ENCODE results near the gene LRRC17.
A peak's percentile ranks its signal among the peaks of the same experiment; 100 is the strongest.

The LRRC17 gene

DNA sequence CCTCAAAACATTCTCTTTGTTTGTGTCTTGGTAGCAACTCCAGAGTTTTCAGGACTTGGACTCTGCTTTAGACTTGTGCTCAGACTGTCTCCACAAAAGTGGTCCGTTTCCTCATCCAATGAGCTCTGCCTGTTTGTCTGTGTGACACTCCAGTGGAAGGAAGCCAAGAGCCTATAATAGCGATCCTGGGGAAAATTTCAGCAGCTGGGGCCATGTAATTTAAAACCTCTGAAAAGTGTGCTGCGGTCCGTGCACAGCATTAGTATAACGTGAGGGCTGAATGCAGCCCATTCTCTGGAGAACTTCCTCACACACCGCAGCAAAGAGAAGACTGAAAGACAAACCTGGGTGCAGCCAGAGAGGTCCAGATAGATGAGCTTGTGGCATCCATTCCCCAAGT, at the start of gene LRRC17:
TSS of gene LRRC17 (plus strand) at position 259 of the 400 bp plus-strand sequence. CDS start 20,914 bp downstream, outside the sequence.
- peaks cover 0 to 6% of the 10 kb centered on the region in 2 donors for H3K4me1 ChIP-seq (ENCODE audit: control insufficient read depth in 1 of 2, insufficient read depth in 2 of 2, low read length in 2 of 2)
- no peaks in the 10 kb centered on the region for H3K27me3 ChIP-seq (ENCODE audit: low read depth, low read length)
- no peaks in the 10 kb centered on the region for H3K9me3 ChIP-seq (ENCODE audit: control insufficient read depth in 1 of 2, low read length in 2 of 2)
- H3K36me3 ChIP-seq (ENCODE audit: control insufficient read depth in 1 of 2, insufficient read depth in 2 of 2, low read length in 2 of 2): no peaks in the 10 kb centered on the region
- no peak within 1 kb of the TSS for H3K27ac ChIP-seq (ENCODE audit: low read length)
- peak within 1 kb of the TSS; percentile 38 to 46 for H3K4me3 ChIP-seq (ENCODE audit: low read depth in 1 of 2, low read length in 2 of 2)

- Histone ChIP-seq H3K27ac (ENCODE audit: low read length) (no peak overlapping the region), H3K36me3 (ENCODE audit: control insufficient read depth in 1 of 2, insufficient read depth in 2 of 2, low read length in 2 of 2) (no peaks in the 10 kb centered on the region), H3K4me3 (ENCODE audit: low read depth in 1 of 2, low read length in 2 of 2) (no peak overlapping the region), H3K27me3 (ENCODE audit: low read depth, low read length) (no peaks in the 10 kb centered on the region), H3K4me1 (ENCODE audit: control insufficient read depth in 1 of 2, insufficient read depth in 2 of 2, low read length in 2 of 2) (peaks cover under 1 to 5% of the 10 kb centered on the region in 2 donors), H3K9me3 (ENCODE audit: control insufficient read depth in 1 of 2, low read length in 2 of 2) (no peaks in the 10 kb centered on the region)
Observed at GRCh38 chr7:102864958-102865357, 47.8 kb upstream of the LRRC17 start.

GRCh38 chr7:102866535-102867215, 46.1 kb upstream of the LRRC17 start:
- Histone ChIP-seq H3K36me3 (ENCODE audit: control insufficient read depth in 1 of 2, insufficient read depth in 2 of 2, low read length in 2 of 2) (peaks cover 0 to 2% of the 10 kb centered on the region in 2 donors), H3K4me3 (ENCODE audit: low read depth in 1 of 2, low read length in 2 of 2) (no peak overlapping the region), H3K4me1 (ENCODE audit: control insufficient read depth in 1 of 2, insufficient read depth in 2 of 2, low read length in 2 of 2) (no peaks in the 10 kb centered on the region), H3K27me3 (ENCODE audit: low read depth, low read length) (no peaks in the 10 kb centered on the region), H3K9me3 (ENCODE audit: control insufficient read depth in 1 of 2, low read length in 2 of 2) (no peaks in the 10 kb centered on the region), H3K27ac (ENCODE audit: low read length) (no peak overlapping the region)

DNA sequence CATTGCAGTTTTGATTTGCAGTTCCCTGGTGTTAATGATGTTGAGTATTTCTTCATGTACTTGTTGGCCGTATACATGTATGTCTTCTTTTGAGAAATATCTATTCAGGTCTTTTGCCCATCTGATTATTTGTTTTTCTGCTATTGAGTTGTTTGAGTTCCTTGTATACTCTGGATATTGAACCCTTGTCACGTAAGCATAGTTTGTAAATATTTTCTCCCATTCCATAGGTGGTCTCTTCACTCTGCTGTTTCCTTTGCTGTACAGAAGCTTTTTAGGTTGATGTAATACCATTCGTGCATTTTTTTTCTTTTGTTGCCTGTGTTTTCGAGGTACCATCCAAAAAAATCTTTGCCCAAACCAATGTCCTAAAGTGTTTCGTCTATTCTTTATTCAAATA, 43.6 kb upstream of the LRRC17 start:
- H3K36me3 ChIP-seq (ENCODE audit: control insufficient read depth in 1 of 2, insufficient read depth in 2 of 2, low read length in 2 of 2): peaks cover 0 to 20% of the 10 kb centered on the region in 2 donors
- no peaks in the 10 kb centered on the region for H3K9me3 ChIP-seq (ENCODE audit: control insufficient read depth in 1 of 2, low read length in 2 of 2)
- H3K27me3 ChIP-seq (ENCODE audit: low read depth, low read length): no peaks in the 10 kb centered on the region
- no peak overlapping the region for H3K4me3 ChIP-seq (ENCODE audit: low read depth in 1 of 2, low read length in 2 of 2)
- H3K27ac ChIP-seq (ENCODE audit: low read length): no peak overlapping the region
- no peaks in the 10 kb centered on the region for H3K4me1 ChIP-seq (ENCODE audit: control insufficient read depth in 1 of 2, insufficient read depth in 2 of 2, low read length in 2 of 2)

DNA sequence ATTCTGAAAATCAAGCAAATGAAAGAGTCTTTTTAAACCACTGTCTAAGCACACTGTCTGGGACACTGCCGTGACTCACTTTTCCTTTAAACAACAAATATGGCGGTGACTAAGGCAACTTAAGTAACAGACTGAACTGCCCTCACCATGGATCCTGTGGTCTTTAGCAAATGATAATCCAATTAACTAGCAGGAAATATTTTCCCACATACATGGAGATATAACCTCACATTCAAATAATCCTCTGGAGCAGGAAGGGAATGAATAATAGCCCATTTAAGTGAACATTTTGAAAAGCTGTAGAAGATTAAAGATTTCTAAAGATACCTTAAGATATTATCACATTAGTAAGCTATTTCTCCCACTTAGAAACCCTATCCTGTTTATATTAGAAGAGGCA, 40.3 kb upstream of the LRRC17 start:
- Histone ChIP-seq H3K4me1 (ENCODE audit: control insufficient read depth in 1 of 2, insufficient read depth in 2 of 2, low read length in 2 of 2) (no peaks in the 10 kb centered on the region), H3K9me3 (ENCODE audit: control insufficient read depth in 1 of 2, low read length in 2 of 2) (no peaks in the 10 kb centered on the region), H3K27me3 (ENCODE audit: low read depth, low read length) (no peaks in the 10 kb centered on the region), H3K36me3 (ENCODE audit: control insufficient read depth in 1 of 2, insufficient read depth in 2 of 2, low read length in 2 of 2) (peaks cover 0 to 20% of the 10 kb centered on the region in 2 donors), H3K27ac (ENCODE audit: low read length) (no peak overlapping the region), H3K4me3 (ENCODE audit: low read depth in 1 of 2, low read length in 2 of 2) (no peak overlapping the region)

DNA sequence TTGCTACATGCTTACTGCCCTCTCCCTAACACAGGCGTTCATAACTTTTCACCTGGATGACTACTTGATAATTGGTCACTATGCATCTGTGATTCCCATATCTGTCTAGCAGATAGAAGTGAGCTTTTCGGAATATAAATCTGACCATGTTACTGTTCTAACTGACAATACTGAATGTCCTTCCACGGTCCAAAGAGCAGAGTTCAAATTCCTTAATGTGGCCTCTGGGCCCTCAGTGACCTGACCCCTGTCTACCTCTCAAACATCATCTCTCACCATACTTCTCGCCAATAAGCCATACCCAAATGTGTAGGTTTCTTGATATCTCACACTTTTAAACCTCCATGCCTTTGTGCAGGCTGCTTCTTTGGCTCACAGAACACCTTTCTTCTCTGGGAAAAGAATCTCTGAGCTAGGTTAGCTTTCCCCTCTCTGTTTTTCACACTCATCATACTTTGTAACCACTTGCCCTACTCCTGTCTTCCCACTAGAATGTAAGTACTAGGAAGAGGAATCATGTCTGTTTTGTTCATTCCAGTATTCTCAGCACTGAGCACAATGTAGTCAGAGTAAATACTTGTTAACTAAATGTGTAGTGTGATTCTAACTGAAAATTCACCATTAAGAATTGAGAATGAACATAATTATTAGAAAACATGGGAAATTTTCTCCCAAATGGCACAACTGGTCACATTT, 39.2 kb upstream of the LRRC17 start:
- no peaks in the 10 kb centered on the region for H3K4me1 ChIP-seq (ENCODE audit: control insufficient read depth in 1 of 2, insufficient read depth in 2 of 2, low read length in 2 of 2)
- no peak overlapping the region for H3K4me3 ChIP-seq (ENCODE audit: low read depth in 1 of 2, low read length in 2 of 2)
- no peaks in the 10 kb centered on the region for H3K27me3 ChIP-seq (ENCODE audit: low read depth, low read length)
- no peaks in the 10 kb centered on the region for H3K9me3 ChIP-seq (ENCODE audit: control insufficient read depth in 1 of 2, low read length in 2 of 2)
- H3K36me3 ChIP-seq (ENCODE audit: control insufficient read depth in 1 of 2, insufficient read depth in 2 of 2, low read length in 2 of 2): peaks cover 0 to 20% of the 10 kb centered on the region in 2 donors
- no peak overlapping the region for H3K27ac ChIP-seq (ENCODE audit: low read length)

DNA sequence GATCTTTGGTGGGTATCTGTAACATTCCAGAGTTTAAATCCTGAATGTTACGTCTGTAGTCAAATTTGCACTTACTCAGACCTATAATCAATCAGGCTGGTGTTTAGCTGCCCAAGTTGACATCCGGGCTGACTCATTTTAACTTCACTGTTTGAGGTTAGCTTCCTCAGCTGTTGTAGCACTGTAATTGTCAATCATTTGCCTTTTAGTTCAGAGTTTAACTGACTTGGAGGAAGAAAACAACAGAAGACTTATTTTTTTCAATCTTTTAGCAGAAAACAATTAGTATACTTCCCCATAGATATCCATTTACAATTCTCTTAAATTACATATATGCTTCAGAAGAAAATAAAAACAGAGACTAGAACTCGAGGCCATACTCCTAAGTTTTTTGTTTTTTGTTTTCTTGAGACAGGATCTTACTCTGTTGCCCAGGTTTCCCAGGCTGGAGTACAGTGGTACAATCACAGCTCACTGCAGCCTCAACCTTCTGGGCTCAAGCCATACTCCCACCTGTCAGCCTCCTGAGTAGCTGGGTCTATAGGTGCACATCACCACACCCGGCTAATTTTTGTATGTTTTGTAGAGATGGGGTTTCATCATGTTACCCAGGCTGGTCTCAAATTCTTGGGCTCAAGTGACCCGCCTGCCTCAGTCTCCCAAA, 38.5 kb upstream of the LRRC17 start:
- Histone ChIP-seq H3K27me3 (ENCODE audit: low read depth, low read length) (no peaks in the 10 kb centered on the region), H3K4me3 (ENCODE audit: low read depth in 1 of 2, low read length in 2 of 2) (no peak overlapping the region), H3K4me1 (ENCODE audit: control insufficient read depth in 1 of 2, insufficient read depth in 2 of 2, low read length in 2 of 2) (no peaks in the 10 kb centered on the region), H3K9me3 (ENCODE audit: control insufficient read depth in 1 of 2, low read length in 2 of 2) (no peaks in the 10 kb centered on the region), H3K27ac (ENCODE audit: low read length) (no peak overlapping the region), H3K36me3 (ENCODE audit: control insufficient read depth in 1 of 2, insufficient read depth in 2 of 2, low read length in 2 of 2) (peaks cover 0 to 20% of the 10 kb centered on the region in 2 donors)

DNA sequence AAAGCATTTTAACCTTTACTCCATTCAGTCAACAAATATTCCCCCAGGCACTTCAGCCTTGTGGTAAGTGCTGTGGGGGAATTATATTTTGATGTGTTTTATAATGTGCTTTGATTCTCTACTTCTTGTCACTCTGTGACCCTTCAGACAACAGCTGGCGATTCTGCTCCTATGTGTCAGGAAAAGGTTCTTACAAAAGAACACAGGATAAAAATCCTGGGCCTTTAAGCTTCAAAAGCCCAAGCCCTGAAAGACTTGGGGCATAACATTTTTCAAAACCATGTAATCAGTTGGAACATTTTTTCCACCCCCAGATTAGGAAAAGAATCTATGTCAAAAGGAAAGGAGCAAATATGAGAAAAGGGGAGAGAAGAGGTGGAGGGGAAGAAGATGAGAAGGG, 37.8 kb upstream of the LRRC17 start:
- no peak overlapping the region for H3K27ac ChIP-seq (ENCODE audit: low read length)
- peaks cover 0 to 20% of the 10 kb centered on the region in 2 donors for H3K36me3 ChIP-seq (ENCODE audit: control insufficient read depth in 1 of 2, insufficient read depth in 2 of 2, low read length in 2 of 2)
- no peak overlapping the region for H3K4me3 ChIP-seq (ENCODE audit: low read depth in 1 of 2, low read length in 2 of 2)
- no peaks in the 10 kb centered on the region for H3K9me3 ChIP-seq (ENCODE audit: control insufficient read depth in 1 of 2, low read length in 2 of 2)
- no peaks in the 10 kb centered on the region for H3K27me3 ChIP-seq (ENCODE audit: low read depth, low read length)
- no peaks in the 10 kb centered on the region for H3K4me1 ChIP-seq (ENCODE audit: control insufficient read depth in 1 of 2, insufficient read depth in 2 of 2, low read length in 2 of 2)

DNA sequence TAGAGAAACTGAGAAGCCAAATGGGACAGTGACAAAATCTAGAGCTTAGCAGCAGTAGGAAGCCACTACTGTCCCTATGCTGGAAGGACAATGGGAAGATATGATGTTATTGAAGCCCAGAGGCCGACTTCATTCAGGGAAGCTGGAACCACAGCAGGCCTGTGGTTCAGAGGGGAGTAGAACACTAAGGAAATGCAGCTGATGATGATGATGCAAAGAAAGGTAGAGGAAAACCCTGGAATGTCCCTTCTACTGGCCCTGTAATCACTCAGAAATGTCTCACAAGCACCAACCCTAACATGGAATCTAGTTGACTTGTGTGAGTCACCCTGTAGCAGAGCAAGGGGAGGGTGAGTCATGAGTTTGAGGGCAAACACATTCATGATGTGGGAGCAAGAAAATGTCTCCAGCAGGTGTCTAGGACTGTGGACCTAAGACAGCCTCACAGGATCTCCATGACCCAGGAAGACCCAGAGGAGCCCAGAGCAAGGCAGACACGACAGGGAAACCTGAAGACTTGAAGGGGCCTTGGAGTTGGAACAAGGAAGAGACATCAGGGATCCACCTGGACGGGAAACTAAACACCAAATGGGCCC, 37.0 kb upstream of the LRRC17 start:
- no peaks in the 10 kb centered on the region for H3K9me3 ChIP-seq (ENCODE audit: control insufficient read depth in 1 of 2, low read length in 2 of 2)
- H3K4me3 ChIP-seq (ENCODE audit: low read depth in 1 of 2, low read length in 2 of 2): no peak overlapping the region
- no peak overlapping the region for H3K27ac ChIP-seq (ENCODE audit: low read length)
- no peaks in the 10 kb centered on the region for H3K4me1 ChIP-seq (ENCODE audit: control insufficient read depth in 1 of 2, insufficient read depth in 2 of 2, low read length in 2 of 2)
- peaks cover 0 to 20% of the 10 kb centered on the region in 2 donors for H3K36me3 ChIP-seq (ENCODE audit: control insufficient read depth in 1 of 2, insufficient read depth in 2 of 2, low read length in 2 of 2)
- no peaks in the 10 kb centered on the region for H3K27me3 ChIP-seq (ENCODE audit: low read depth, low read length)

GRCh38 chr7:102883098-102883860, 29.5 kb upstream of the LRRC17 start:
- no peak overlapping the region for H3K4me3 ChIP-seq (ENCODE audit: low read depth in 1 of 2, low read length in 2 of 2)
- H3K9me3 ChIP-seq (ENCODE audit: control insufficient read depth in 1 of 2, low read length in 2 of 2): no peaks in the 10 kb centered on the region
- no peaks in the 10 kb centered on the region for H3K36me3 ChIP-seq (ENCODE audit: control insufficient read depth in 1 of 2, insufficient read depth in 2 of 2, low read length in 2 of 2)
- no peaks in the 10 kb centered on the region for H3K27me3 ChIP-seq (ENCODE audit: low read depth, low read length)
- no peaks in the 10 kb centered on the region for H3K4me1 ChIP-seq (ENCODE audit: control insufficient read depth in 1 of 2, insufficient read depth in 2 of 2, low read length in 2 of 2)
- no peak overlapping the region for H3K27ac ChIP-seq (ENCODE audit: low read length)

Measured in muscle layer of duodenum (tissue), 2 donors.